Ishikawa (cell line): ENCODE results near the gene TSPEAR.

Source experiments
- CEBPB ChIP-seq: IDR thresholded peaks from 2 replicates; pipeline ENCODE4 v1.6.1; 2012
- CREB1 ChIP-seq: IDR thresholded peaks from 2 replicates; pipeline ENCODE4 v1.6.1; 2012; ENCODE audit warnings: low read depth
- EGR1 ChIP-seq: IDR thresholded peaks from 2 replicates; pipeline ENCODE4 v1.6.1; 2012
- EP300 ChIP-seq: IDR thresholded peaks from 2 replicates; pipeline ENCODE4 v1.6.1; 2012; ENCODE audit warnings: borderline replicate concordance
- FOXM1 ChIP-seq: IDR thresholded peaks from 2 replicates; pipeline ENCODE4 v1.6.1; 2012; ENCODE audit warnings: low read depth, borderline replicate concordance
- RAD21 ChIP-seq: IDR thresholded peaks from 2 replicates; pipeline ENCODE4 v1.6.1; 2012; ENCODE audit warnings: low read depth
- TAF1 ChIP-seq: IDR thresholded peaks from 2 replicates; pipeline ENCODE4 v1.6.1; 2012; ENCODE audit warnings: low read depth, mild to moderate bottlenecking
- TCF12 ChIP-seq: IDR thresholded peaks from 2 replicates; pipeline ENCODE4 v1.6.1; 2012; ENCODE audit warnings: low read depth
- TEAD4 ChIP-seq: IDR thresholded peaks from 2 replicates; pipeline ENCODE4 v1.6.1; 2012
- YY1 ChIP-seq: IDR thresholded peaks from 2 replicates; pipeline ENCODE4 v1.6.1; 2012; ENCODE audit warnings: low read depth
- ZBTB7A ChIP-seq: IDR thresholded peaks from 2 replicates; pipeline ENCODE4 v1.6.1; 2012; ENCODE audit warnings: low read depth
- TF ChIP-seq, protein P1 (sequence below): IDR thresholded peaks from 2 replicates; pipeline ENCODE4 v1.6.1; 2012; ENCODE audit warnings: low read depth, mild to moderate bottlenecking
- TF ChIP-seq, protein P2 (sequence below): IDR thresholded peaks from 2 replicates; pipeline ENCODE4 v1.6.1; 2012

DNA sequence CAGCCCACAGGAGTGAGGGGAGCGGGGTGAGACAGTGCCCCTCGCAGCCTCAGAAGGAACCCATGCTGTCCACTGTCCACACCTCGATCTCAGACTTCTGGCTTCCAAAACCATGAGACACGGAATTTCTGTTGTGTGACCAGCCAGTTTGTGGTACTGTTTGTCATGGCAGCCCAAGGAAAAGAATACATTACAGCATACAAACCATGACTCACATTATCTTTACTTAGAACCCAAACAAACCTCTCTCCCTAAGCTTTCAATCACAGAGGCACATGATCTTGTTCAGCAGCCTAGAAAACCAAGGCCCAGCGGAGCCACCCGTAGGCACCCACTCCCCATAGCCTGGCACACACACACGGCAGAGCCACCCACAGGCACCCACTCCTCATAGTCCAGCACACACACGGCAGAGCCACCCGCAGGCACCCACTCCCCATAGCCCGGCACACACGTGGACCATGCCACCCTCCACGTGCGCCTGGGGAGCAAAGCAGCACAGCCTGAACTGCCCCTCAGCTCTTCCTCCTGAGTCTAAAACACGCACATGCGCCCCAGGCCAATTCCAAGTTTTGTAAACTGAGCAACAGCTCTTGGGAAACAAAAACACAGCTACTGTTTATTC lies 138.3 kb downstream of the TSPEAR start:
- TF ChIP-seq TAF1 (no peak), EP300 (no peak), TCF12 (no peak), EGR1 (no peak), CREB1 (no peak), YY1 (no peak), CEBPB (no peak), FOXM1 (no peak), TEAD4 (no peak), RAD21 (no peak), ZBTB7A (no peak)
- TF ChIP-seq, protein P1, sequence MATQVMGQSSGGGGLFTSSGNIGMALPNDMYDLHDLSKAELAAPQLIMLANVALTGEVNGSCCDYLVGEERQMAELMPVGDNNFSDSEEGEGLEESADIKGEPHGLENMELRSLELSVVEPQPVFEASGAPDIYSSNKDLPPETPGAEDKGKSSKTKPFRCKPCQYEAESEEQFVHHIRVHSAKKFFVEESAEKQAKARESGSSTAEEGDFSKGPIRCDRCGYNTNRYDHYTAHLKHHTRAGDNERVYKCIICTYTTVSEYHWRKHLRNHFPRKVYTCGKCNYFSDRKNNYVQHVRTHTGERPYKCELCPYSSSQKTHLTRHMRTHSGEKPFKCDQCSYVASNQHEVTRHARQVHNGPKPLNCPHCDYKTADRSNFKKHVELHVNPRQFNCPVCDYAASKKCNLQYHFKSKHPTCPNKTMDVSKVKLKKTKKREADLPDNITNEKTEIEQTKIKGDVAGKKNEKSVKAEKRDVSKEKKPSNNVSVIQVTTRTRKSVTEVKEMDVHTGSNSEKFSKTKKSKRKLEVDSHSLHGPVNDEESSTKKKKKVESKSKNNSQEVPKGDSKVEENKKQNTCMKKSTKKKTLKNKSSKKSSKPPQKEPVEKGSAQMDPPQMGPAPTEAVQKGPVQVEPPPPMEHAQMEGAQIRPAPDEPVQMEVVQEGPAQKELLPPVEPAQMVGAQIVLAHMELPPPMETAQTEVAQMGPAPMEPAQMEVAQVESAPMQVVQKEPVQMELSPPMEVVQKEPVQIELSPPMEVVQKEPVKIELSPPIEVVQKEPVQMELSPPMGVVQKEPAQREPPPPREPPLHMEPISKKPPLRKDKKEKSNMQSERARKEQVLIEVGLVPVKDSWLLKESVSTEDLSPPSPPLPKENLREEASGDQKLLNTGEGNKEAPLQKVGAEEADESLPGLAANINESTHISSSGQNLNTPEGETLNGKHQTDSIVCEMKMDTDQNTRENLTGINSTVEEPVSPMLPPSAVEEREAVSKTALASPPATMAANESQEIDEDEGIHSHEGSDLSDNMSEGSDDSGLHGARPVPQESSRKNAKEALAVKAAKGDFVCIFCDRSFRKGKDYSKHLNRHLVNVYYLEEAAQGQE = no peak
- TF ChIP-seq, protein P2, sequence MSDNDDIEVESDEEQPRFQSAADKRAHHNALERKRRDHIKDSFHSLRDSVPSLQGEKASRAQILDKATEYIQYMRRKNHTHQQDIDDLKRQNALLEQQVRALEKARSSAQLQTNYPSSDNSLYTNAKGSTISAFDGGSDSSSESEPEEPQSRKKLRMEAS = no peak
